HG03095 (cell line): ENCODE data around the gene DAP3.
"Not testable (repeated sequence)": the region's sequence is repeated elsewhere in the genome, so short reads cannot be mapped to it uniquely, and the experiment has no call there.

Experiments used
- ATAC-seq: cut with Tn5 transposase; IDR thresholded peaks from one replicate; pipeline ENCODE4 v1.9.1; 2021; ENCODE audit warnings: moderate library complexity; ENCODE audit not compliant: unreplicated experiment

Gene DAP3

DNA sequence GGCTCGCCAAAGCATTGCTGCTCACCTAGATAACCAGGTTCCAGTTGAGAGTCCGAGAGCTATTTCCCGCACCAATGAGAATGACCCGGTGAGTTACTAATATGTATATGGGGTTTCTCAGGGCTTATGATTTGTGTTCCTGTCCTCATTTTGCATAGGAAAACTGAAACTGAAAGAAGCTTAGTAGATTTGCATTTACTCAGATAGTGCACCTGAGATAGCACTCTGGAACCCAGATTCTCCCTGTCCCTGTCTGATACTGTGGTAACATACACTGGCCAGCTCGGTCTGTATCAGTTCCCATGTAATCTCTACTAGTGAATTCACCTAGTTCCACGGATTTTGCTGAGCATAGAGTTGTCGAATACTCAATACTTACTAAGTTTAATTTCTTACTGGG is 28.1 kb downstream of the DAP3 start:
- peak; percentile 75 for ATAC-seq

DNA sequence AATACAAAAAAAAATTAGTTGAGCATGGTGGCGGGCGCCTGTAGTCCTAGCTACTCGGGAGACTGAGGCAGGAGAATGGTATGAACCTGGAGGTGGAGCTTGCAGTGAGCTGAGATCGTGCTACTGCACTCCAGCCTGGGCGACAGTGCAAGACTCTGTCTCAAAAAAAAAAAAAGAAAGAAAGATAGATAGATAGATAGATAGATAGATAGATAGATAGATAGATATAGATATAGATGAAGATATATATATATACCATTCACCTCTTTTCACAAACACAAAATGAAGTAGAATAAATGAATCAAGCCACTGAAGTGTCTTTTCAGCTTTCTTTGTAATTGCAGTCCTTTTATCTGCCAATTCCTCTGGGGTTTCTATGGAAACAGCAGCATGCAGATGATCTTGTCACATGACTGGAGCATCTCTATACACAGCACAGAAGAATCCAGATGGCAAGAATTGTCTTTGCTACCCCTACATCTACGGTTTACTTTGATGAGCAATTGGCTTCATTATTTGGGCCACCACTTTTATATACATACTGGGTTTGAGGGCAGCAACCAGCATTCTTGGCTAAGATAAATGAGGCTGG is 29.7 kb downstream of the DAP3 start:
- ATAC-seq = not testable (repeated sequence)

DNA sequence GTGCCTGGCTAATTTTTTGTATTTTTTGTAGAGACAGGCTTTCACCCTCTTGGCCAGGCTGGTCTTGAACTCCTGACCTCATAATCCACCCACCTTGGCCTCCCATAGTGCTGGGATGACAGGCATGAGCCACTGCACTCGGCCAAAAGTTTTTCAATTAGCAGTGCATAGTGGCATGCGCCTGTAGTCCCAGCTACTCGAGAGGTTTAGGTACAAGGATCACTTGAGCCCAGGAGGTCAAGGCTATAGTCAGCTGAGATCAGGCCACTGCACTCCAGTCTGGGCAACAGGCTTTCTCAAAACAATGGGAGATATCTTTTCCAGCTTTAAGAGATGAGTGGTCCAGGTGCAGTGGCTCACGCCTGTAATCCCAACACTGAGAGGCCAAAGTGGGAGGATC is 30.8 kb downstream of the DAP3 start:
- ATAC-seq = no peak

DNA sequence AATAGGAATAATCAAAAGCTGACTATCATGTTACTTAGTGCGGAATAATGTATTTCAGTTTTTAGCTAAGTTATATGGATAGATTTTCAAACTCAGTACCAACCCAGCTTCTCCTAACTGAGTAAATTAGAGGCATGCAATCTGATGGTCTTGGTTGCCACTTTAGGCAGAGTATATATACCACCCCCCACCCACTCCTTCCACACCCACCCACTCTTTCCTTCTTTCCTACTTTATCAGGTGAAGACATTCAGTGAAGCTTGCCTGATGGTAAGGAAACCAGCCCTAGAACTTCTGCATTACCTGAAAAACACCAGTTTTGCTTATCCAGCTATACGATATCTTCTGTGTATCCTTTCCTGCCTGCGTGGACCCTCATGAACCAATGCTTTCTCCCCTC is 36.3 kb downstream of the DAP3 start:
- no peak for ATAC-seq

DNA sequence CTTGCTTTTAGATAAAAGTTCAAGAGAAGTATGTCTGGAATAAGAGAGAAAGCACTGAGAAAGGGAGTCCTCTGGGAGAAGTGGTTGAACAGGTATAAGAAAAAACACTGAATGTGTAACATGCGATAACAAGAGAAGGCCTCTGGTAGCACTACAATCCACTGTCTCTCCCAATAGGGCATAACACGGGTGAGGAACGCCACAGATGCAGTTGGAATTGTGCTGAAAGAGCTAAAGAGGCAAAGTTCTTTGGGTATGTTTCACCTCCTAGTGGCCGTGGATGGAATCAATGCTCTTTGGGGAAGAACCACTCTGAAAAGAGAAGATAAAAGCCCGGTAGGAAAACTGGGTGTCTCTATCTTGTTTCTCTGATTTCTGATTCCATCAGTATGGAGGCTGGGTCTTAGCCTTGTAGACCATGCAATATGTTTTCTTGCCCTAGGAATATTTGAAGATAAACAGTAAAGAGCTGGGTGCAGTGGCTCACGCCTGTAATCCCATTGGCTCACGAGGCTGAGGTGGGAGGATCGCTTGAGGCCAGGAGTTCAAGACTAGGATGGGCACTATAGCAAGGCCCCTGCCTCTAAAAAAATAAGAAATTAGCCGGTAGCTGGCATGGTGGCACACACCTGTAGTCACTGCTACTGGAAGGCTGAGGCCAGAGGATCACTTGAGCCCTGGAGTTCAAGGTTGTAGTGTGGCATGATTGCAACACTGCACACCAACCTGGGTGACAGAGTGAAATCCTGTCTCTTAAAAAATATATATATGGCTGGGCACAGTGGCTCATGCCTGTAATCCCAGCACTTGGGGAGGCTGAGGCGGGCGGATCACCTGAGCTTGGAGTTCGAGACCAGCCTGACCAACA is 40.4 kb downstream of the DAP3 start:
- ATAC-seq = no peak

DNA sequence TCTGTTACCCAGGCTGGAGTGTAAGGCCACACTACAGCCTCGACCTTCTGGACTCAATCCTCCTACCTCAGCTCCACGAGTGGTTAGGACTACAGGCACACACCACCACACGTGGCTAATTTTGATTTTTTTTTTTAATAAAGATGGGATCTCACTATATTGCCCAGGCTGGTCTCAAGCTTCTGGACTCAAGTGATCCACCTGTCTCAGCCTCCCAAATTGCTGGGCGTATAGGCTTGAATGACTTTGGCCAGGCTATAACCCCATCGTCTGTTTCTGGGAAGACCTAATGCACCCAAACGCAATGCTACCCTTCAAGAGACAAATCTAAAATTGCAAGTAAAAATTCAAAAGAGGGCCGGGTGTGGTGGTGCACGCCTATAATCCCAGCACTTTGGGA is 52.1 kb downstream of the DAP3 start:
- ATAC-seq = no peak

DNA sequence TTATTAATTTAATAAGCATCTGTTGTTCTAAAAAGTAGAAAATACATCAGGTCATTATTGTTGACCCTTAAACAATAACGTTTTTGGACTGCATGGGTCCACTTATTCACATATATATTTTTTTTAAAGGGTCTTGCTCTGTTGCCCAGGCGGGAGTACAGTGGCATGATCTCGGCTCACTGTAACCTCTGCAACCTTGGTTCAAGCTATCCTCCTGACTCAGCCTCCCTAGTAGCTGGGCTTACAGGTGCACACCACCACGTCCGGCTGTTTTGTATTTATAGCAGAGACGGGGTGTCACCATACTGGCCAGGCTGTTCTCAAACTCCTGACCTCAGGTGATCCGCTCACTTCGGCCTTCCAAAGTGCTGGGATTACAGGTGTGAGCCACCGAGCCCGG is 53.0 kb downstream of the DAP3 start:
- no peak for ATAC-seq

DNA sequence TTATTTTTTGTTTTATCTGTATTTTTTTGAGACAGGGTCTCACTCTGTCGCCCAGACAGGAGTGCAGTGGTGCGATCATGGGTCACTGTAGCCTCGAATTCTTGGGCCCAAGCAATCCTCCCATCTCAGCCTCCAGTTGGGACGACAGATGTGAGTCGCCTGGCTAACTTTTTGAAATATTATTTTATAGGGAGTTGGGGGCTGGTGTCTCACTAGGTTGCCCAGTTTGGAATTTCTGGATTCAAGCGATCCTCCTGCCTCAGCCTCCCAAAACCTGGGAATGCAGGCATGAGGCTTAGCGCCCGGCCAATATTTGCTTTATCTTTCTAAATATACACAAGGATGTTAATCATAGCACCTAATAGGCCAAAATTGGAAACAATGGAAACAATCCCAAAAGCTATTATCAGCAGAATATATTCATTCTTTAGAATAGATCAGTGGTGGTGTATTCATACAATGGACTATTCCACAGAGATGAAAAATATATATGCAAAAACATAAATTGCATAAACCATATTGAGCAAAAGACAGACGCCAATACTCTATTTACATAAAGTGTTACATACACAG is 55.9 kb downstream of the DAP3 start:
- ATAC-seq = no peak

DNA sequence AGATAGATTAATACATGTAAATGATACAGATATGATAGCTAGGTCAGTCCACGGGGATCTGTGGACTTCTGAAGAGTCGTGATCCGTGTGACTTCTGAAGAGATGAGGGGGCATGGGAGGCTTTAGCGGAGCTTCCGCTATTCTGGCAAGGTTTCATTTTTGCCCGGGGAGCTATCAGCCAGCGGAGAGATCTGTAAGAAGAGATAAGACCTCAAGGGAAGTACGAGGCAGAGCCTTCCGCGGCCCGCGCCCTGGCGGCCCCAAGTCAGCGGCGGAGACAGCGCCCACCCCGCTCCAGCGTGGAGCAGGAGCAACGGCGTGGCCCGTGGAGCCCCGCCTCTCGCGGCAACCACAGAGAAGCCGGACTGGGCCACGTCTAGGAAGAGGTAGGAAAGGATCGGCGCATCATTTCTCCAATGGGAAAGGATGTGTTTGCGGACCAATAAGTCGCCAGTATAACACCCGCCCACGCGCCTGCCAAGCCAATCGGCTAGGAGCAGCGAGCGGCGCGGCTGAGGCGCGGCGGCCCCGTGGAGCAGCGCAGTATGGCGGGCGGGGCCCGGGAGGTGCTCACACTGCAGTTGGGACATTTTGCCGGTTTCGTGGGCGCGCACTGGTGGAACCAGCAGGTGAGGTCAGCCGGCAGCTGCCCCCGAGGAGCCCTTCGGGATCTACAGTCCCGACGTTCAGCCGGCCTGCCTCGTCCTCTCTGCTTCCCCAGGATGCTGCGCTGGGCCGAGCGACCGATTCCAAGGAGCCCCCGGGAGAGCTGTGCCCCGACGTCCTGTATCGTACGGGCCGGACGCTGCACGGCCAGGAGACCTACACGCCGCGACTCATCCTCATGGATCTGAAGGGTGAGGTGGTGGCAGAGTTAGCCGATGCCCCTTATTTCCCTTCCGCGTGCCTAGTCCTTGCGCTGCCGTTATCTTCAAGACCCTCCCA is 56.7 kb downstream of the DAP3 start:
- ATAC-seq = peak; percentile 86

DNA sequence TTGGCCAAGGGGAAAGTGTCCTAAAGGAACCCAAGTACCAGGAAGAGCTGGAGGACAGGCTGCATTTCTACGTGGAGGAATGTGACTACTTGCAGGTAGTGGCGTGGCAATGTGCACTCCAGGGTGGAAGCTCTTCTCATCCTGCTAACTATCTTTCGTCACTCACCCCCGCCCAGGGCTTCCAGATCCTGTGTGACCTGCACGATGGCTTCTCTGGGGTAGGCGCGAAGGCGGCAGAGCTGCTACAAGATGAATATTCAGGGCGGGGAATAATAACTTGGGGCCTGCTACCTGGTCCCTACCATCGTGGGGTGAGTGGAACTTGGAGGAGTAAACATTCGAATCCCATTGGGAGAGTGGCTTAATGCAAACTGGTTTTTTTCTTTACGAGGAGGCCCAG is 58.7 kb downstream of the DAP3 start:
- ATAC-seq = not testable (repeated sequence)

DNA sequence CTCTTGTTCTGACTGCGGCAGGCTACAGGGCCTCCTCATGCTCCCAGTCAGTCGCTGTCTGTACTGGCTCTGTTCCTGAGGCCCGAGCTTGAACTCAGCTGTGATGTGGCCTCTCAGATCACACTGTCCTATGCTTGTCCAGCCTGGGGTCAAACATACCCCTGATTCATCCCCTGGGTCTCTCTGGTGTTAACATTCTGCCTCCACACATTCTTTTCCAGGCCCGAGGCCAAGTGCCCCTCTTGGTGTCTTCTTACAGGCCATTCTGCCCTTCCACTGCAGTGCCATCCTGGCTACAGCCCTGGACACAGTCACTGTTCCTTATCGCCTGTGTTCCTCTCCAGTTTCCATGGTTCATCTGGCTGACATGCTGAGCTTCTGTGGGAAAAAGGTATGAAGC is 59.2 kb downstream of the DAP3 start:
- ATAC-seq = not testable (repeated sequence)

DNA sequence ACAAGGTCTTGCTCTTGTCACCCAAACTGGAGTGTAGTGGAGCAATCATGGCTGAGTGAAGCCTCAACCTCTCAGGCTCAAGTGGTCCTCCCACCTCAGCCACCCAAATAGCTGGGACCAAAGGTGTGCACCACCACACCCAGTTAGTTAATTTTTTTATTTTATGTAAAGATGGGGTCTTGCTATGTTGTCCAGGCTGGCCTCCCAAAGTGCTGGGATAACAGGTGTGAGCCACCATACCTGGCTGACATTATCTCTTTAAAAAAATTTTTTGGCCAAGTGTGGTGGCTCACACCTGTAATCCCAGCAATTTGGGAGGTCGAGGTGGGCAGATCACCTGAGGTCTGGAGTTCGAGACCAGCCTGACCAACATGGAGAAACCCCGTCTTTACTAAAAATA is 70.1 kb downstream of the DAP3 start:
- ATAC-seq = not testable (repeated sequence)

DNA sequence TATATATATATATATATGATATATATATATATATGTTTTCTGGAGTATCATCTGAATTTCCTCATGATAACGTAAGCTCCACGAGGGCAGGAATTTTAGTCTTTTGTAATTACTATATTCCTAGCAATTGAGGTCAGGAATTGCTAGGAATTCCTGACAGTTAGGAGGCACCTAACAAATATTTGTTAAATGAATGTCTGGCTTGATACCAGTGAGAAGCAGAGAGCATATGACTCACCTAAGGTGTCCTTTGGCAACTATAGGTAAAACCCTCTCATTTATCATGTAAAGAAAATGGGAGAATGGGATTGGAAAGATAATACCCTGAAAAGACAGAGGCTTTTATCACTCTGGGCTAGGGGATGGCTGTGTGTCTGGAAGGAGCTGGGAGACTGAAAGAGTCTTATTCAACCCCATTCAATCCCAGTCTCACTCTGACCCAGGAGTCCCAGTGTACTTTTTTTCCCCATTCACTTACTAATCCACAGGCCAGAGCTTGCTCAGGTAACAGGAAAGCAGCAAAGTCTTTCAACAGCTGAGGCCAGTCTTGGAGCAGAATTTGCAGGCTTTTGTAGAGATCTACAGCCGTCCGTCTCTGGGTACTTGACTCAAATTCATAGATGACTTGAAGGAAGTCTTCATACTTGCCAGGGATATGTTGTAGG is 71.2 kb downstream of the DAP3 start:
- no peak for ATAC-seq

DNA sequence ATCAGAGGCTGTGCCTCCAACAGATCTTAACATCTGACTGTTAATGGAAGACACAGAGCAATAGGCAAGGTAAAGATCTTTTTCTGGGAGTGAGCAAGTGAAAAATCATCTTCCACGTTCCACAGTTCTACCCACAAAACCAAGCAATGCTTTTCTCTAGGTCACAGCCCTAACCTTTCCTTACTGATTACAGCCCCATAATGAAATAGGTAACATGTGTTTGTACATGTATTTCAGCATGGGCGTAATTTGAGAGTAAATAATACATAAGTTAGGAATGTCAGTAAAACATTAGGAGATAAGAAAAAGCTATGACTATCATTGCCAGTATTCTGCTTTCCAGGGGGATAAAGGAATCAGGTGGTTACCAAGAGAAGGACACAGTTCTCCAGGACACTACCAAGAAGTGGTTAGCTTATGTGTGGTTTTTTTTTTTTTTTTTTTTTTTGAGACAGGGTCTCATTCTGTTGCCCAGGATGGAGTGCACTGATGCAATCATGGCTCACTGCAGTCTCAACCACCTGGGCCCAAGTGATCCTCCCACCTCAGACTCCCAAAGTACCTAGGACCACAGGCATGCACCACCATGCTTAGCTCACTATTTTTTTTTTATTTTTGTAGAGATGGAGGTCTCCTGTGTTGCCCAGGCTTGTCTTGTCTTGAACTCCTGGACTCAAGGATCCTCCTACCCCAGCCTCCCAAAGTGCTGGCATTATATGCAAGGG is 72.0 kb downstream of the DAP3 start:
- no peak for ATAC-seq

DNA sequence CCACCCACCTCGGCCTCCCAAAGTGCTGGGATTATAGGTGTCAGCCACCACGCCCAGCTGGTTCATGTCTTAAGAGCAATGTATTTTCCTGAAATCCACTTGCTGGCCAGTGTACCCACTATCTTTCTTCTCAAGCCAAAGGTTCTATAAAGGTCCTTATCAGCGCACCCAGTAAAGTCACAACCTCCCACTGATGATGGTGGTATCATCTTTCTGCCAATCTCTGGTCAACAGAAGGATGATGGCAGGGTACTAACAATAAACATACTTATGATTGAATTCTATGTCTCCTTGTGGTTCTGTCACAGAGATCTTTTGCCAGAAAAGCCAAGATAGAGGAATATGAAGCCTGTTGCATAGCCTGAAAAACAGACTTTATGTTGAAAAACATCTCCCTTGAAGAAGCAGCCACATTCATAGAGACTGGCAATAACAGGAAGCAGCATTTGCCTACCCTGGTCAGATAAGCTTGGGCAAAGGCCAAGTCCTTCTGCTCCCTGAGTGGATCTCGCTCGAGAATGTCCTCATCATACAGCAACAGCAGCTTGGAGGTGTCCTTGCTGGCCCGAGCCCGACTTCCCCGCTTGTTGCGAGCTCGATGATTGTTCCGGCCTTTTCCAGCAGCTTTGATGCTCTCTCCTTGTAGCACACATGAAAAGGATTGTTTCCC is 73.0 kb downstream of the DAP3 start:
- ATAC-seq = no peak

DNA sequence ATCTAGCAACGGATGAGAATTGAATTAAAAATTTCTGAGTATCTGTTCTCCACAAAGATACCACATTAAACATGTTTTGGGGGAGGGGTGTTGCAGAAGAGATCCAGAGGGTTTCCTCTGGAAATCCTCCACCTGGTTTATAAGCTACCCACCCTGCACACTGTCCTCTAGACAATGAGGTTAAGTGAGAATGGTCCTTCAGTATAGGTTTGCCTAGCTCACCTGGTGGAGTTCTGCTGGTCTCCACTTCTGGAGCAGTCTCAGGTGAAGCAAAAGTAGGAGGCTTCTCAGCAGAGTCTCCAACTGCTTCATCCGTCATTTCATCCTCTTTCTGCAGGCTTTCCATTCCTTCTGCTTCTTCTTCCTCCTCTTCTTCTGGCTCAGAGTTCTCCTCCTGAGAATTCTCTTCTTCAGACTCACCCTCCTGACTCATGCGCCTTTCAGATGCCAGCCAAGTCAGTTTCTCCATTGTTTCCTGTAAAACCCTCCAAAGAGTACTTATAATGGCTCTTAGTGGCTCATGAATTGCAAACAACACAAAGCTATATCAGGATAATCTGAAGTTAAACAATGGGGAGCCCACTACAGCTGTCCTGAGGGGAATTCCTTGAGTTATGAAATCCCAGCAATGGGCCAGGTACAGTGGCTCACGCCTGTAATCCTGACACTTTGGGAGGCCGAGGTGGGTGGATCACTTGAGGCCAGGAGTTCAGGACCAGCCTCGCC is 74.4 kb downstream of the DAP3 start:
- ATAC-seq = not testable (repeated sequence)

DNA sequence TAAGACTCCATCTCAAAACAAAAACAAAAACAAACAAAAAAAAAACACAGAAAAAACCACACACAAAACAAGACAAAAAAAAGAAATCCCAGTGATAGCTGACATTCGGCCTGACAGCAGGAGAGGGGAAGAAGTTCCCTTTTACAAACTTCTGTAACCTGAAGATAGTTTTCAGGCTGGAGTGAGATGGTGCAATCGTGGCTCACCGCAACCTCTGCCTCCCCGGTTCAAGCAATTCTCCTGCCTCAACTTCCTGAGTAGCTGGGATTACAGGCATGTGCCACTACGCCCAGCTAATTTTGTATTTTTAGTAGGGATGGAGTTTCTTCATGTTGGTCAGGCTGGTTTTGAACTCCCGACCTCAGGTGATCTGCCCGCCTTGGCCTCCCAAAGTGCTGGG is 75.1 kb downstream of the DAP3 start:
- ATAC-seq = not testable (repeated sequence)

DNA sequence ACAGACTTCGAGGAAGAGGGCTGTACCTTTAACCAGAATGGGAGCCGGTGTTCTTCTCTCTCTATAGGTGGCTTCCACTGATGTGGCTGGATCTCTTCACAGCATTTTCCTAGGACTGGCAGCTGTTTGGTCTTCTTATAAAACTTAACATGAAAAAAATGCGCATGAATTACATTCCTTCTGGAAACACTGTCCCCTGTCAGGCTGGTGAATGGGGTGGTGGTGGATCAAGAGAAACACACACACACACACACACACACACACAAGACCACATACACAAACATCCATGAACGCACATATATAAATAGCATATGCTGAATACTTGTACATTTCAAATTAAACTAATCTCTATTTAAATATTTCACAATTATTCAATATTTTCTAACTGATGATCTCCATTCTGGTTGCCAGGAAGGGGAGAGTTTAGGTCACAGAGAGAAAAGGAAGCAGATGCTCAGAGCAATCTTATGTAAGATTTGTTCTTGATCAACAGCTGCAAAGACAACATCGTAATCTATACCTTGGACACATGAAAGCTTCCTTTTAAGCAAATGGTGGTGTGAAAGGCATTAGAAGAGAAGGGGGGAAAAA is 78.6 kb downstream of the DAP3 start:
- not testable (repeated sequence) for ATAC-seq
